Osteoblast (primary cell): ENCODE measurements around the gene RANBP17. TPM values are rescaled to one million over a fixed set of nuclear protein-coding genes. Genes with fewer than 3 reads are reported as not detected.

ENCODE experiments used
- DNase-seq: peaks from one replicate; pipeline ENCODE4 v3.0.0; 2011; ENCODE audit warnings: low spot score, mixed read lengths; ENCODE audit not compliant: insufficient read length; ENCODE audit errors: missing footprints
- H2AFZ ChIP-seq: 2 replicates; pipeline ENCODE4 v1.6.0; 2011; ENCODE audit warnings: mild to moderate bottlenecking, low read length
- H3K27ac ChIP-seq: 2 replicates; pipeline ENCODE4 v1.5.1; 2011; ENCODE audit warnings: mild to moderate bottlenecking, low read depth, low read length, moderate library complexity
- H3K27me3 ChIP-seq: 2 replicates; pipeline ENCODE4 v1.6.0; 2012; ENCODE audit warnings: mild to moderate bottlenecking, control low read depth, inconsistent platforms, low read length, moderate library complexity; ENCODE audit not compliant: insufficient read depth
- H3K36me3 ChIP-seq: 2 replicates; pipeline ENCODE4 v1.5.1; 2011; ENCODE audit warnings: mild to moderate bottlenecking, low read length, control low read depth, moderate library complexity; ENCODE audit not compliant: insufficient read depth
- H3K4me1 ChIP-seq: 2 replicates; pipeline ENCODE4 v1.5.1; 2011; ENCODE audit warnings: mild to moderate bottlenecking, low read length, control low read depth, moderate library complexity; ENCODE audit not compliant: insufficient read depth
- H3K4me2 ChIP-seq: 2 replicates; pipeline ENCODE4 v1.6.0; 2011; ENCODE audit warnings: mild to moderate bottlenecking, low read length; ENCODE audit not compliant: insufficient read depth
- H3K4me3 ChIP-seq: fragments of 200-600 bp; sonication (generic); 3 replicates; pipeline ENCODE4 v1.5.1; 2012; ENCODE audit warnings: mild to moderate bottlenecking, low read length, inconsistent platforms; ENCODE audit not compliant: insufficient read depth
- H3K79me2 ChIP-seq: 2 replicates; pipeline ENCODE4 v1.6.0; 2012; ENCODE audit warnings: mild to moderate bottlenecking, low read length, control low read depth, inconsistent platforms; ENCODE audit not compliant: insufficient read depth
- H3K9me3 ChIP-seq: 2 replicates; pipeline ENCODE4 v1.5.1; 2011; ENCODE audit warnings: low read depth, low read length, control low read depth
- H4K20me1 ChIP-seq: 2 replicates; pipeline ENCODE4 v1.6.0; 2012; ENCODE audit warnings: mild to moderate bottlenecking, low read length, control low read depth; ENCODE audit not compliant: insufficient read depth
- total RNA-seq: library from RNA; depleted of rRNA; stranded (reverse); fragments of >200 nt; gene quantifications from 2 replicates; pipeline ENCODE4 v1.2.3, GENCODE V29; 2012
- TF ChIP-seq, protein P1 (sequence below): IDR thresholded peaks from 2 replicates; pipeline ENCODE4 v1.5.1; 2011; ENCODE audit warnings: mild to moderate bottlenecking, low read depth, low read length, moderate library complexity; ENCODE audit errors: extremely low read depth

Gene RANBP17
- total RNA-seq, 1 donor: 4.0 TPM

DNA sequence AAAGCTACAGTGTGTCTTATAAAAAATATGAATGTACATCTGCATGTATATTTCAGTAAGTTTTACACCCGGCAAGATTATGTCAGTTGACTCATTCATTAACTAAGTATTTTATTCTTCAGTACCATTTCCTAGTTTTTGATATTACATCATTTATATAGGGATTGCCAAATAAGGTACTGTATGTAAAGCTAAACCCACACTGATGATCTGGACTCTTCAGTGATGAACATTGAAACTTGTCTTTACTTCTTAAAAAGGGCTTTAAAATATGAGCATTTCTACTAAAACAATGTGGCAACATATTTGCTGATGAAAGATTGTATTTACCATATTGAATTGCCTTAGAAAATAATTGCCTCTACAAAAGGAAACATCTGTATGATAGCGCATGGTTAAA, 295.5 kb downstream of the RANBP17 start:
- no peak overlapping the region for H3K4me3 ChIP-seq
- no peak overlapping the region for H2AFZ ChIP-seq
- H4K20me1 ChIP-seq: no peaks in the 10 kb centered on the region
- TF ChIP-seq, protein P1, sequence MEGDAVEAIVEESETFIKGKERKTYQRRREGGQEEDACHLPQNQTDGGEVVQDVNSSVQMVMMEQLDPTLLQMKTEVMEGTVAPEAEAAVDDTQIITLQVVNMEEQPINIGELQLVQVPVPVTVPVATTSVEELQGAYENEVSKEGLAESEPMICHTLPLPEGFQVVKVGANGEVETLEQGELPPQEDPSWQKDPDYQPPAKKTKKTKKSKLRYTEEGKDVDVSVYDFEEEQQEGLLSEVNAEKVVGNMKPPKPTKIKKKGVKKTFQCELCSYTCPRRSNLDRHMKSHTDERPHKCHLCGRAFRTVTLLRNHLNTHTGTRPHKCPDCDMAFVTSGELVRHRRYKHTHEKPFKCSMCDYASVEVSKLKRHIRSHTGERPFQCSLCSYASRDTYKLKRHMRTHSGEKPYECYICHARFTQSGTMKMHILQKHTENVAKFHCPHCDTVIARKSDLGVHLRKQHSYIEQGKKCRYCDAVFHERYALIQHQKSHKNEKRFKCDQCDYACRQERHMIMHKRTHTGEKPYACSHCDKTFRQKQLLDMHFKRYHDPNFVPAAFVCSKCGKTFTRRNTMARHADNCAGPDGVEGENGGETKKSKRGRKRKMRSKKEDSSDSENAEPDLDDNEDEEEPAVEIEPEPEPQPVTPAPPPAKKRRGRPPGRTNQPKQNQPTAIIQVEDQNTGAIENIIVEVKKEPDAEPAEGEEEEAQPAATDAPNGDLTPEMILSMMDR: no peak
- H3K27me3 ChIP-seq: no peaks in the 10 kb centered on the region
- H3K36me3 ChIP-seq: no peaks in the 10 kb centered on the region
- no peak for DNase-seq
- no peaks in the 10 kb centered on the region for H3K79me2 ChIP-seq
- H3K4me2 ChIP-seq: no peak overlapping the region
- no peak overlapping the region for H3K27ac ChIP-seq
- H3K9me3 ChIP-seq: no peaks in the 10 kb centered on the region
- no peaks in the 10 kb centered on the region for H3K4me1 ChIP-seq

DNA sequence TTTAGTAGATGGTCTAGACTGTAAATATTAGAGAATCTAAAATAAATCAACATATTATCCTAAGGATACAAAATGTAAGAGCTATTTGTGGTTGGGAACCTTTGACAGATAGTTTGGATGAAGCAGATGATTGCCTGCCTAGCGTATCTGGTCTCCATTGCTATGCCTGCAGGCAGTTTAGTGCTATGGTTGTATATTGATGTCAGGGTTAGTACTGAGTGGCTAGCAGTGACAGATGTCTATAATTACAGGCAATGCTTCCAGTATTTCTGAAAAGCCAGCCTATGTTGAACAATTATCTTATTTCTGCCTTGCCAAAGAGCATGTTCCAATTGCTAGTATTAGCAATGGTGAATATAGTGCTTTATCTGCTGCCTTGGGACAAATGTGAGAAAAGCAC, 296.0 kb downstream of the RANBP17 start:
- H3K4me2 ChIP-seq: no peak overlapping the region
- H4K20me1 ChIP-seq: no peaks in the 10 kb centered on the region
- H3K9me3 ChIP-seq: no peaks in the 10 kb centered on the region
- no peak overlapping the region for H2AFZ ChIP-seq
- no peak for DNase-seq
- H3K27me3 ChIP-seq: no peaks in the 10 kb centered on the region
- no peaks in the 10 kb centered on the region for H3K79me2 ChIP-seq
- no peak overlapping the region for H3K4me3 ChIP-seq
- H3K4me1 ChIP-seq: no peaks in the 10 kb centered on the region
- no peaks in the 10 kb centered on the region for H3K36me3 ChIP-seq
- TF ChIP-seq, protein P1: no peak
- no peak overlapping the region for H3K27ac ChIP-seq

DNA sequence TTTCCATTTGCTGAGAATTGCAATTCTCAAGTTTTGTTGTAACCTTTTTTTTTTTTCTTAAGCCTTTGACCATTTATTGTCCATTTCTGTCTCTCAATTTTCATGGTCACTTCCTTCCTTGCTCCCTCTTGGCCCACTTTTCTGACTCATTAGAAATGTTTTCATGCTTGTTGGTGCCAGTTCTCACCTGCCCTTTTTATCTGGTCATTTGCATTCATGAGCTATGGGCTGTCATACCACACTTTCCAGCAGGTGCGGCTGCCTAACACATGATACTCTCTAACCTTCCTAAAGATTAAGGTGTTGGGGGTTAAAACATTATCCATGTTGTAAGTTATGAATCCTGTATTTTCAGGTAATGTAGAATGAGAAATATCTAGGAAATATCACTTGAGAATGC, 296.8 kb downstream of the RANBP17 start:
- Histone ChIP-seq H3K4me2 (no peak overlapping the region), H3K79me2 (no peaks in the 10 kb centered on the region), H3K4me3 (no peak overlapping the region), H3K9me3 (no peaks in the 10 kb centered on the region), H3K36me3 (no peaks in the 10 kb centered on the region), H3K4me1 (no peaks in the 10 kb centered on the region), H3K27ac (no peak overlapping the region), H2AFZ (no peak overlapping the region), H4K20me1 (no peaks in the 10 kb centered on the region), H3K27me3 (no peaks in the 10 kb centered on the region)
- no peak for DNase-seq
- TF ChIP-seq, protein P1: no peak

DNA sequence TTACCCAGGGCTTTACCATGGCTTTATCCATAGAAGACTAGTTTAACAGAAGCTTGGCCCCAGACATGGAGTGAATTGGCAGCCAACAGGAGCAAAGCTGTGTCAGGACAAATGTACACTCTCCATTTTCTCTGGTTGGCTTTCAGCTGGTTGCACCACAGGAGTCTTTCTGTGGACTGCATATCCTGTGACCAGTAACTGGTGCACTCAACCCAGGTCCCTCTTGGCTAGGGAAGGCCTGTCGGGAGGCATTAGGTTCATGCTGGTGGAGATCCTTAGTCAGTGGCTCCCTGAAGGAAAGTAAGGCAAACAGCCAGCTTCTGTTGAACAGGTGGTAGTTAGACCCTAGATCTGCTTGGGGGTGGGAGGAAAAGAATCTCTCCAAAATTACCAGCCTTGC, 300.3 kb downstream of the RANBP17 start:
- Histone ChIP-seq H4K20me1 (no peaks in the 10 kb centered on the region), H3K36me3 (no peaks in the 10 kb centered on the region), H3K9me3 (no peaks in the 10 kb centered on the region), H3K27ac (no peak overlapping the region), H3K4me3 (no peak overlapping the region), H2AFZ (no peak overlapping the region), H3K27me3 (no peaks in the 10 kb centered on the region), H3K79me2 (no peaks in the 10 kb centered on the region), H3K4me1 (no peaks in the 10 kb centered on the region), H3K4me2 (no peak overlapping the region)
- TF ChIP-seq, protein P1: no peak
- DNase-seq: no peak
